ELF-1 (cell line): ENCODE measurements around the gene KRTAP5-1.

Source experiments
- DNase-seq: peaks from one replicate; pipeline ENCODE4 v3.0.0-alpha.2; 2016; ENCODE audit warnings: low read depth, low spot score

The KRTAP5-1 gene

GRCh38 chr11:1572197-1573076, 12.6 kb downstream of the KRTAP5-1 start, which contains the start of gene DUSP8:
Gene DUSP8, minus strand, starts transcription at chr11:1572271. Its CDS starts 6,445 bp downstream, at chr11:1565826.
- peak; percentile 69 for DNase-seq

- DNase-seq: no peak
Measured at GRCh38 chr11:1571760-1572196, 13.3 kb downstream of the KRTAP5-1 start.

GRCh38 chr11:1570896-1571759, 14.0 kb downstream of the KRTAP5-1 start:
- DNase-seq: no peak

GRCh38 chr11:1570531-1570895, 14.6 kb downstream of the KRTAP5-1 start:
- no peak for DNase-seq

- peak; percentile 7 for DNase-seq
Measured at GRCh38 chr11:1570001-1570453, 15.1 kb downstream of the KRTAP5-1 start.

GRCh38 chr11:1569251-1569780, 15.8 kb downstream of the KRTAP5-1 start:
- peak; percentile 5 for DNase-seq

GRCh38 chr11:1568441-1568911, 16.6 kb downstream of the KRTAP5-1 start:
- DNase-seq: peak; percentile 69

GRCh38 chr11:1567721-1568100, 17.4 kb downstream of the KRTAP5-1 start:
- DNase-seq: no peak

GRCh38 chr11:1567052-1567720, 17.9 kb downstream of the KRTAP5-1 start:
- peak; percentile 6 for DNase-seq

GRCh38 chr11:1566381-1567051, 18.6 kb downstream of the KRTAP5-1 start:
- DNase-seq: peak; percentile 5

GRCh38 chr11:1565904-1566247, 19.2 kb downstream of the KRTAP5-1 start:
- no peak for DNase-seq

GRCh38 chr11:1565173-1565903, 19.7 kb downstream of the KRTAP5-1 start:
- no peak for DNase-seq

- DNase-seq: peak; percentile 89
Measured at GRCh38 chr11:1564535-1565172, 20.4 kb downstream of the KRTAP5-1 start.

GRCh38 chr11:1563697-1564534, 21.2 kb downstream of the KRTAP5-1 start:
- peak; percentile 2 for DNase-seq

GRCh38 chr11:1563149-1563638, 21.9 kb downstream of the KRTAP5-1 start:
- no peak for DNase-seq

- DNase-seq: no peak
Measured at GRCh38 chr11:1562469-1563148, 22.5 kb downstream of the KRTAP5-1 start.

GRCh38 chr11:1561955-1562354, 23.1 kb downstream of the KRTAP5-1 start:
- DNase-seq: no peak

- DNase-seq: no peak
Measured at GRCh38 chr11:1561266-1561665, 23.8 kb downstream of the KRTAP5-1 start.
